Endothelial cell of umbilical vein (primary cell): ENCODE results near the gene HADH. TPM values are rescaled to one million over a fixed set of nuclear protein-coding genes. Genes with fewer than 3 reads are reported as not detected.

Experiments used
- BruUV-seq: library from RNA; stranded (reverse); fragments of 400-500 nt; replicated peaks from 2 replicates; lab custom pipeline; 2021; lab: Mats Ljungman, UMichigan
- CTCF ChIA-PET: fragments of 300-600, 350-600 bp; sonication (Branson Sonifier 250); formaldehyde crosslinking; loops from one replicate; lab custom pipeline; 2021; ENCODE audit warnings: antibody characterized with exemption, inconsistent platforms; lab: Charles Lee
- POLR2A ChIA-PET: fragments of 300-600, 350-600 bp; sonication (Branson Sonifier 250); formaldehyde crosslinking; loops from one replicate; lab custom pipeline; 2021; ENCODE audit warnings: antibody characterized with exemption, inconsistent platforms; lab: Charles Lee
- DNase-seq: peaks from one replicate; pipeline ENCODE4 v3.0.0-alpha.2; 2011; ENCODE audit warnings: low read depth, low spot score
- FAIRE-seq: peaks from 2 replicates; lab custom pipeline; 2011; peaks lifted over from hg19 to GRCh38; lab: Jason Lieb, UNC
- H2AFZ ChIP-seq: 2 replicates; pipeline ENCODE4 v1.6.0; 2012; ENCODE audit warnings: low read depth, low read length, control low read depth, inconsistent platforms
- H3K27ac ChIP-seq: 2 replicates; pipeline ENCODE4 v1.5.1; 2011; ENCODE audit warnings: low read depth, mild to moderate bottlenecking, control low read depth, low read length, moderate library complexity; ENCODE audit not compliant: insufficient read depth
- H3K27me3 ChIP-seq, 2 experiments: 2 replicates each; pipeline versions ENCODE4 v1.6.0 to v1.6.1; 2011; ENCODE audit warnings: low read length in 2 of 2, mixed read lengths in 1 of 2; ENCODE audit not compliant: control insufficient read depth in 2 of 2, insufficient read depth in 2 of 2
- H3K36me3 ChIP-seq, 2 experiments: 2 replicates in 1 of 2; 3 replicates in 1 of 2; pipeline ENCODE4 v1.5.1; 2011; ENCODE audit warnings: low read length in 2 of 2, mild to moderate bottlenecking in 1 of 2, moderate library complexity in 1 of 2; ENCODE audit not compliant: control insufficient read depth in 2 of 2, insufficient read depth in 2 of 2; ENCODE audit errors: extremely low read depth in 1 of 2
- H3K4me1 ChIP-seq: 3 replicates; pipeline ENCODE4 v1.5.1; 2011; ENCODE audit warnings: mild to moderate bottlenecking, low read length; ENCODE audit not compliant: control insufficient read depth, insufficient read depth; ENCODE audit errors: extremely low read depth
- H3K4me2 ChIP-seq: 2 replicates; pipeline ENCODE4 v1.6.1; 2011; ENCODE audit warnings: low read length, control low read depth, mixed read lengths; ENCODE audit not compliant: insufficient read depth
- H3K4me3 ChIP-seq, 3 experiments: fragments of 200-600 bp in 1 of 3; sonication (generic), shearing (Covaris generic) in 1 of 3; replicated peaks in 1 of 3; 2 replicates each; pipeline ENCODE4 v1.5.1; 2011 to 2016; ENCODE audit warnings: control low read depth in 3 of 3, low read length in 3 of 3, mild to moderate bottlenecking in 2 of 3, inconsistent platforms in 1 of 3, low read depth in 1 of 3, moderate library complexity in 1 of 3; ENCODE audit not compliant: insufficient read depth in 1 of 3
- H3K79me2 ChIP-seq: 2 replicates; pipeline ENCODE4 v1.6.0; 2012; ENCODE audit warnings: low read length, inconsistent platforms; ENCODE audit not compliant: control insufficient read depth, insufficient read depth
- H3K9ac ChIP-seq: replicated peaks from 2 replicates; pipeline ENCODE3; 2011; ENCODE audit warnings: low read length, control low read depth; ENCODE audit not compliant: insufficient read depth; ENCODE audit errors: extremely low read depth
- H3K9me1 ChIP-seq: replicated peaks from 3 replicates; pipeline ENCODE4 v1.6.0; 2011; ENCODE audit warnings: mild to moderate bottlenecking, low read length; ENCODE audit not compliant: control insufficient read depth, insufficient read depth; ENCODE audit errors: extremely low read depth
- H3K9me3 ChIP-seq: replicated peaks from 2 replicates; pipeline ENCODE4 v1.5.1; 2012; ENCODE audit warnings: low read length, inconsistent platforms; ENCODE audit not compliant: control insufficient read depth, insufficient read depth
- H4K20me1 ChIP-seq: replicated peaks from 2 replicates; pipeline ENCODE3; 2011; ENCODE audit warnings: mild to moderate bottlenecking, low read length; ENCODE audit not compliant: control insufficient read depth, insufficient read depth; ENCODE audit errors: extremely low read depth
- CTCF ChIP-seq, 2 donors: IDR thresholded peaks; 1 replicate in 1 of 2; 2 replicates in 1 of 2; pipeline ENCODE4 v1.5.1; 2011; ENCODE audit warnings: low read length in 2 of 2, mild to moderate bottlenecking in 2 of 2, moderate library complexity in 2 of 2, control low read depth in 1 of 2, inconsistent platforms in 1 of 2, low read depth in 1 of 2; ENCODE audit not compliant: insufficient read depth in 1 of 2; ENCODE audit errors: extremely low read depth in 1 of 2
- FOS ChIP-seq: IDR thresholded peaks from 2 replicates; pipeline ENCODE4 v1.6.1; 2011; ENCODE audit warnings: mild to moderate bottlenecking, low read length, moderate library complexity, borderline replicate concordance; ENCODE audit not compliant: insufficient read depth
- MYC ChIP-seq: IDR thresholded peaks from one replicate; pipeline ENCODE4 v1.6.1; 2011; ENCODE audit warnings: mild to moderate bottlenecking, low read depth, low read length
- POLR2A ChIP-seq: IDR thresholded peaks from 2 replicates; pipeline ENCODE4 v1.6.1; 2012; ENCODE audit warnings: low read depth, mild to moderate bottlenecking, control low read depth, low read length
- dilution Hi-C: fragments of 300-500 bp; cut with MboI; formaldehyde crosslinking; loops from one replicate; pipeline ENCODE4 v1.15.0; 2019; ENCODE audit warnings: low sequenced_read_pairs; ENCODE audit not compliant: extremely low pct_ligation_motif_present
- intact Hi-C: fragments of 100-400 bp; cut with micrococcal nuclease; formaldehyde crosslinking; loops from one replicate; pipeline ENCODE4 v1.10.0; 2022
- polyA plus RNA-seq, 4 experiments: library from polyadenylated mRNA; depleted of rRNA in 3 of 4; stranded (reverse) in 3 of 4; unstranded in 1 of 4; fragments of >200 nt; gene quantifications; 2 replicates each; pipeline versions ENCODE4 v1.2.1 to v1.2.3, GENCODE V29; 2011 to 2012; ENCODE audit warnings: missing spikeins in 1 of 4
- total RNA-seq: library from RNA; stranded (reverse); gene quantifications from 2 replicates; pipeline ENCODE4 v1.2.3, GENCODE V29; 2021

Gene HADH
- total and polyA plus RNA-seq, 2 donors (not counting 3 experiments of a cell fraction or from before 2014, with no cell fraction given): 19.2 to 20.3 TPM

DNA sequence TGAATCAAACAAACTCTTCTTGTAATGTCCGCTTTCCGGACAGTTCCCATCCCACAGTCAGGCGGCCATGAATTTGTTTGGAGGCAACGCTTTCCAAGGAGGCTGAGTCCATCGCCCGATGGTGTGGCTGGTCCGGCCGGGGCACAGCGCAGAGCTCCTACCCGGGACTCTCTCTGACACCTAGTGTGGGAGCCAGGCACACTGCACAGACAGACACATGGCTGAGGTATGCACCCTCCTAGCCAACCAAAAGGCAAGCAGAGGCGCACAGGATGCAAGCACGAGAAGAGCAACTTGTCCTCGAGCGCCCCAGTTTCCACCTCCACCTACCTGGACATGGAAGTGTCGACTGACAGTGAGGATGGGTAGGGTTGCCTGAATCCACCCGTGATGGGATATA is 91.6 kb downstream of the HADH start:
- Histone ChIP-seq H4K20me1 (no peaks in the 10 kb centered on the region), H3K79me2 (no peaks in the 10 kb centered on the region), H3K27me3 (peaks cover 2% of the 10 kb centered on the region in 2 experiments), H3K4me2 (no peak overlapping the region), H3K9ac (no peak overlapping the region), H3K36me3 (no peaks in the 10 kb centered on the region), H3K4me3 (no peak overlapping the region), H3K9me3 (no peaks in the 10 kb centered on the region), H2AFZ (no peak overlapping the region), H3K4me1 (no peaks in the 10 kb centered on the region), H3K9me1 (no peaks in the 10 kb centered on the region), H3K27ac (no peak overlapping the region)
- no TSS peak for BruUV-seq
- FAIRE-seq: no peak
- dilution Hi-C loops (no loop called here), intact Hi-C loops (no loop called here)
- CTCF ChIA-PET: no interaction called here
- no peak for DNase-seq
- POLR2A ChIA-PET: no interaction called here
- no peak for TF ChIP-seq POLR2A
- no peak for TF ChIP-seq MYC
- TF ChIP-seq FOS: no peak
- TF ChIP-seq CTCF (IDR thresholded peaks at IDR 0.05; ENCODE audit: extremely low read depth in 1 of 2, insufficient read depth in 1 of 2, low read depth in 1 of 2, low read length in 2 of 2): no peak

Other genes starting within 250 kb of the HADH start
- 33.0 and 35.9 TPM in 2 replicates for gene SGMS2, start 165.0 kb upstream of the HADH start, total RNA-seq
- 33.2 and 39.1 TPM in 2 replicates for gene SGMS2, start 165.0 kb upstream of the HADH start, polyA plus RNA-seq
- gene CYP2U1, start 58.3 kb upstream of the HADH start, total RNA-seq: 5.4 and 5.8 TPM in 2 replicates
- gene CYP2U1, start 58.3 kb upstream of the HADH start, polyA plus RNA-seq: 2.7 and 2.9 TPM in 2 replicates
- gene LEF1, start 179.0 kb downstream of the HADH start, total RNA-seq: 0.46 TPM in 1 of 2 replicates, not detected in the other
- not detected in 2 replicates for gene LEF1, start 179.0 kb downstream of the HADH start, polyA plus RNA-seq